HG03045 (cell line): ENCODE results near the gene COX5A.
A peak's percentile ranks its signal among the peaks of the same experiment; 100 is the strongest.

ENCODE experiments used
- ATAC-seq: cut with Tn5 transposase; IDR thresholded peaks from one replicate; pipeline ENCODE4 v1.9.1; 2021; ENCODE audit warnings: mild to moderate bottlenecking, moderate library complexity; ENCODE audit not compliant: unreplicated experiment

Gene COX5A

DNA sequence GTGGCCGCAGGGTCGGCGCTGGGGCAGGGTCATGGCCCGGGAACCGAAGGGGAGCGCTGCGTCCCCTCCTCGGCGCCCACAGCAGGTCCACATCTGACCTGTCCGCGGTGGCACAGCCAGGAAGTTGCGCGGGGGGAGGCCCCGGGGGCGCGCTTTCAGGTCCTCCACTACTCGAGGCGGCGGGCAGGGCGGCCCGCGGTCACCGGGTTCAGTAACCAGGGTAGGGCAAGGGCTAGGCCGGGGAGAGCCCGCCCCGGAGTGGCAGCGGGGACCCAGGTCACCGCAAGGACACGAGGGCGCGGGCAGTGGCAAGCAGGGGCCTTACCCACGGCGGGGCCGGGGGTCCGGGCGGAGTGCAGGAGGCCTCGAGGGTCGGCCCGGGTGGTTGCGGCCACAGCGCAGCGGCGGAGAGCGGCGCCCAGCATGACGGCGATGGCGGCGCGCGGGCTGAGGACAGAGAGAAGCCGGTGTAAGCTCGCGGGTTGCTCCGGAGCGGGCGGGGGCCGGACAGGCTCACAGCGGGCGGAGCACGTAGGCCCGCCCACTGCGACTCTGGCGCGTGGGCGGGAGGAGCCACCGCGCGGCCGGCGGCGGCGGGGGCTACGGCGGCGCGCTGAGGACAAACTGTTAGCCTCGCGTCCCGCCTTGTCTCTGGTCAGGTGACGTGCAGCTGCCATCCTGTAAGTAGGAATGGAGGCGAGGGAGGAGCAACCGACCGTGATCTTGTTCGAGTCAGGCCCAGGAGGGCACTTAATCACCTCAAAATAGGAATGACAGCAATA lies at the start of gene COX5A:
TSS of gene COX5A (minus strand) at position 484 of the 782 bp plus-strand sequence. CDS start at position 425, 59 bp downstream.
- ATAC-seq = peak; percentile 86

- ATAC-seq = no peak
Measured at GRCh38 chr15:74983725-74984231, 45.9 kb upstream of the COX5A start.

DNA sequence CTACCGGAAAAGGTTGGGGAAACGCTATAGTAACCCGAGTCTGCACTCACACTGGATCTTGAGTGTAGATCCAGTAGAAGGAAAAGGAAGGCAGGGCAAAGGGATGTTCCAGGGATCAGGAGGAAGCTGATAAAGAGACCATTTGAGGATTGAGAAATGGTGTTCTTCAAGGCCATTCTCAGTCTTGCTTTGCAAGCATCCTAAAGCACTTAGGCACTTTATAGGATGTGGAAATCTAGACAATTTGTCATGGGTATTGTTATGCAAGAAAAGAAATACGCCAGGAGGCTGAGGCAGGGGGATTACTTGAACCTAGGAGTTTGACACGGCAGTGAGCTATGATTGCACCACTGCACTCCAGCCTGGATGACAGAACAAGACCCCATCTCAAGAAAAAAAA lies 44.3 kb upstream of the COX5A start:
- no peak for ATAC-seq

DNA sequence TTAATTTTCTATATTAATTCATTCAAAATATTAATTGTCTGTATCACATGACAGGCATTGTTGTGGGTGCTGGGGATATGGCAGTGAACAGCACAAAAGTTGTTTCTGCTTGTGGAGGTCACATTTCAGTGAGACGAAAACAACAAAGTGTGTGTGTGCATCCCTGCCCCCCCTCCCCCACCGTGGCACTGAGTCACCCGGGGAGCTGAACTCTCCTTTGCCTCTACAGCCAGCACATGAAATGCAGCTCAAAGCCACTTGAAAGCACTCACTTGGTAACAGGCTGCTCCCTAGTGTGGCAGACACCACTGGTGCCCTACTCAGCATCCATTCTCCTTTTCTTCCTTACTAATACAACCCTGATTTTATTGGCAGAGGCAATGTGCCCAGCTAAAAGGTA lies 40.6 kb upstream of the COX5A start:
- no peak for ATAC-seq

DNA sequence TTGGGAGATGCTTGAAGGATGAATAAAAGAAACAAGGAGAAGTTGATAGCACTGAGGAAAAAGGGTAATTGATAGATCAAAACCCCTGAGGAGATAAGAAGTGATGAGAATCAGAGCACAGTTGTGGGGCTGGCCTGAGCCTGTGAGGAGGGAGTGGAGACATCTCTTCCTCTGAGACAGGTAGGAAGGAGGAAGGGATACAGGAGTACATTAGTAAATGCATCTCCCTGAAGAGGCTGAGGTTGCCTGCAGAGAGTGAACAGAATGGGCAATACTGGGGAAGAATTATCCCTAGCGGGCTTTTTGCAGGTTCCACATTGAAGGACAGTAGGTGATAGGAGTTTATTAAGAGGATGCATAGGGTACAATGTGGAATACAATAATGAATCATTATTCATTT lies 40.2 kb upstream of the COX5A start:
- ATAC-seq = no peak

DNA sequence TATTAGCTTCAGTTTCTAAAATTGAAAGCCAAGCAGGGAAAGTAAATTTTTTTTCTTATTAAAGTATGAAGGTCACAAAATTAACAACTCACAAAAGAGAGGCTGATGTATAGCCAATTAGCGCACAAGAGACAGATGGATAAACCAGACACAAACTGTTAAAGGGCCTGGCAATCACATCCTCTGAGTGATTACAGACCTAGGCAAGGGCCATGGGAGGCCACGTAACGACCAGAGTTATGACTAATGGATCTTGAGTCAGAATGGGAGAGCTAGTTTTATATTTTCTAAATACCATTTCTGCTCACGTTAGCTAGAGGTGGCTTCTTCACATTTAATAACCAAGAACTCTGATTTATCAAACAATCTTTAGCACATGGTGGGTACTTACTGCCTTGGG lies 39.7 kb upstream of the COX5A start:
- ATAC-seq = no peak

- no peak for ATAC-seq
Measured at GRCh38 chr15:74976159-74976558, 38.3 kb upstream of the COX5A start.

GRCh38 chr15:74967670-74968069 lies 29.8 kb upstream of the COX5A start:
- ATAC-seq = no peak

GRCh38 chr15:74964794-74965193 lies 26.9 kb upstream of the COX5A start:
- no peak for ATAC-seq

GRCh38 chr15:74963213-74963612 lies 25.3 kb upstream of the COX5A start:
- ATAC-seq = no peak

DNA sequence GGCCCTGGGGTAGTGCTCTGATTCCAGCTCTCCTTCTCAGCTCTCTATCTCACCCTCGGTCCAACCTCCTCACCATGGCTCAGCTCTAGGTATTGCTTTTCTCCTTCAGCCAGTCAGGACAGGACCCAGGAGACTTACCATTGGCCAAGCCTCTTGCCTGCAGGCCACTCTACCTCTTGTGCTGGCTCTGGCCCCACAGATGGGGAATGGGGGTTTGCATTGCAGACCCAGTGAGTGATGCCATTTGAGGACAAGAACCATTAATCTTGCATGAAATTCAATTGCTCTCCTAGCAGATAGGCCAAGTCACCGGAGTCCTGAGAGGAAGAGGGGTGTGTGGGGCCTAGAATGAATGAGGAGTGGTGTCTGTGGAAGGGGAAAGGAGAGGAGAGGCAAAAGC lies 24.8 kb upstream of the COX5A start:
- ATAC-seq = no peak

DNA sequence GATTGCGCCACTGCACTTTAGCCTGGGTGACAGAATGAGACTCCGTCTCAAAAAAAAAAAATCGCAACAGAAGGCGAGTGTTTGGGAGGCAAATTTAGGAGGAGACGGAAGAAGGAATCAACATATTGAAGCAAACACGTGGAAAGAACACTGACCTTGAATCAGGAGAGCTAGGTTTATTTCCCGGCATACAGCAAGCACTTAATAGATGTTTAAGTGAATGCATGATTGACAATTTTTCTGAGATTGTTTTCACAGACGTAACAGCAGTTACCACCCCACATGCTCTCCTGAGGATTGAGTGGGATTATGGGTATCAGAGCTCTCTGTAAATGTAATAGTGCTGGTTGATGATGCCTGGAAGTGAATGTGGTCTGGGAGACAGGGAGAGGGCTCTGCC lies 24.3 kb upstream of the COX5A start:
- no peak for ATAC-seq

DNA sequence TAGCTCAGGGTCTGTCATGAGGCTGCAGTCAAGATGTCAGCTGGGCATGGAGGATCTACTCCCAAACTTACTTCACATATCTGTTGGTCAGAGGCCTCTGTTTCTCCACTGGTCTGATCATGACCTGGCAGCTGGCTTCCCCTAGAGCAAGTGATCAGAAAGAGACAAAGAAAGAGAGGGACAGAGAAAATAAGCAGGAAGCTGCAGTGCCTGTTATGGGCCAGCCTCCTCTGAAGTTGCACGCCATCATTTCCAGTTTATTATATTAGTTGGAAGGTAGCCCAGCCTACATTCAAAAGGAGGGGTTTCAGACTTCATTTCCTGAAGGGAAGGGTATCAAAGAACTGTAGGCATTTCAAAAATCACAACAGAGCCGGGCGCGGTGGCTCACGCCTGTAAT lies 23.7 kb upstream of the COX5A start:
- ATAC-seq = no peak

DNA sequence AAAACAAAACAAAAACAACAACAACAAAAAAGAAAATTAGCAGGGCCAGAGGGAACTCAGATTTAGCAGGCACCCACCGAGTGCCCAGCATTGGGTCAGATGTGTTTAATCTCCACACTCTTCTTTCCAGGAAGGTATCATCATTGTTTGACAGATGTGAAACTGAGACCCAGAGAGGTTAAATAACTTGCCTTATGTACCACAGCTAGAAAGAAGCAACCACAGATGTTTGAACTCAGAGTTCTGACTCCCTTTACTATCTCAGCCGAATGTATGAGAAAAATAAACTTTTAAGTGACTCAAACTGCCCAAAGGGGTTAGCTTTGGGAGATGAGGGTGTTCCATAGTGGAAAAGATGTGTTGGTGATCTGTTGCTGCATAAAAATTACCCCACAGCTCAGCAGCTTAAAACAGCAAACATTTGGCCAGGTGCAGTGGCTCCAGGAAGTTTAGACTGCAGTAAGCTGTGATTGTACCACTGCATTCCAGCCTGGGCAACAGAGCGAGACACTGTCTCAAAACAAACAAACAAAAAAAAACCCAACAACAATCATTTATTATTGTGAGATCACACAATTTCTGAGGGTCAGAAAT lies 23.2 kb upstream of the COX5A start:
- no peak for ATAC-seq

GRCh38 chr15:74960286-74960685 lies 22.4 kb upstream of the COX5A start:
- no peak for ATAC-seq

- no peak for ATAC-seq
Measured at GRCh38 chr15:74959586-74959939, 21.7 kb upstream of the COX5A start.

DNA sequence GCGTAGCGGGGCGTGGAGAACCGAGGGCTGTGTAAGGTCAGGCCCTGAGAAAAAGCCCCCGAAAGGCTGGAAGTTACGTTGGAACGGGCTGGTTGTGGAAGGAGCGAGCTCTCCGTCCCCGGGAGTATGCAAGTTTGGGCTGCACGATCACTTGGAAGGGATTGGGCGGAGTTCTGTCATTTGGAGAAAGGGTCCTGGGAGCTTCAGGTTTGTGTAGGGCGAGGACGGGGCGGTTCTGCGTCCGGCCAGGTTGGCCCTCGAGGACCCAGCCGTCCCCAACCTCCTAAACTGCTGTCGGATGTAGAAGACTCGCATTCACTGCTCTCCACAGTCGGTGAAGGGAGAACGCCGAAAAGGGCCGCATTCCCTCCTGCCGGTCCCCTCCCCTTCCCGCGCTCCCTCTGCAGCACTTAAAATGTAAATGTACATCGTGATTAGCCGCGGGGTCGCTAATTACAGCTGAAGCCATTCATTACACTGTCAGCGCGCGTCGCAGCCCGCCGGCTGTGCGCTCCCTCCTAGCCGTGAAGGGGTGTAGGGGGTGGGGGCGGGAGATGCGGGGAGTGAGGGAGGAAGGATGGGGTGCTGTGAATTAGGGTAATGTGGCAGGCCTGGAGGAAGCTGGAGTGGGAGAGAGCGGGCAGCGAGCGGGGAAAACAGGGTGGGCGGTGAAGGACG lies 21.2 kb upstream of the COX5A start:
- ATAC-seq = no peak

DNA sequence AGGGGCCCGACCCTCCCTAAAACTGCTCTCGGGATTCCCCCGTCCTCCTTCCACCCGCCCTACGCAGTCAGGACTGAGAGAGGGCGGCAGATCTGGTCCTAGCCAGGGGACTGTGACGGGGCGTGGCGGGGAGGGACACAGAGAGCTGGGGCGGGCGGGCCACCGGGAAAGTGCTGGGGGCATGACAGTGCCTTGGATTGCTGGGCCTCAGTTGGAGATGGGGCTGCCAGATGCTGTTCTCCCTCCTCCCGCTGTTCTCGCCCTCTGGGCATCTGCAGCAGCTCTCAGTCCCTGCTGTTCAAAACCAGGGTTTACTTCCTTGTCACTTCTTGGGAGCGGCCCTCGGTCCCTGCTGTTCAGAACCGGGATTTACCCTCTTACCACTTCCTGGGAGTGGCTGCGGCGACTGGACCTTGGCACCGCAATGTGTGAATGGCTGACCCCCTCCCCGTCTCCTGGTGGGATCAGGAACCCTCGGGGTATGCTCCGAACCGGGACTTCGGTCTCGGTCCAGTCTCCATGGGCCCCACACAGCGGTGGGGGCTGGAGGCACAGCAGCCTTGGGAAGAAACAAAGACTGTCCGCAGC lies 20.5 kb upstream of the COX5A start:
- no peak for ATAC-seq

GRCh38 chr15:74957476-74958035 lies 19.7 kb upstream of the COX5A start:
- no peak for ATAC-seq

GRCh38 chr15:74956648-74957475 lies 19.0 kb upstream of the COX5A start, which contains the start of gene RPP25:
Gene RPP25, minus strand, starts transcription at chr15:74956772. Its CDS starts 189 bp downstream, at chr15:74956583.
- peak; percentile 80 for ATAC-seq
